ENCODE results near the gene LMAN1L.
"Not testable (repeated sequence)": the region's sequence is repeated elsewhere in the genome, so short reads cannot be mapped to it uniquely, and the experiment has no call there.

Gene LMAN1L

GRCh38 chr15:74782259-74783071 is 30.2 kb upstream of the LMAN1L start:
- no peak for DNase-seq (ENCODE audit: low read depth)

GRCh38 chr15:74783072-74783807 is 29.4 kb upstream of the LMAN1L start:
- no peak for DNase-seq (ENCODE audit: low read depth)

- DNase-seq (ENCODE audit: low read depth), result no peak
These were observed 28.8 kb upstream of the LMAN1L start for GRCh38 chr15:74783808-74784175.

- no peak for DNase-seq (ENCODE audit: low read depth)
These were observed 28.0 kb upstream of the LMAN1L start for GRCh38 chr15:74784426-74785193.

- DNase-seq (ENCODE audit: low read depth), result no peak
These were observed 27.2 kb upstream of the LMAN1L start for GRCh38 chr15:74785194-74786032.

- DNase-seq (ENCODE audit: low read depth), result not testable (repeated sequence)
These were observed 26.6 kb upstream of the LMAN1L start for GRCh38 chr15:74786081-74786480.

GRCh38 chr15:74786551-74787165 is 26.0 kb upstream of the LMAN1L start:
- no peak for DNase-seq (ENCODE audit: low read depth)

GRCh38 chr15:74787251-74788041 is 25.2 kb upstream of the LMAN1L start:
- DNase-seq (ENCODE audit: low read depth), result peak; percentile 85

GRCh38 chr15:74788042-74788682 is 24.5 kb upstream of the LMAN1L start:
- DNase-seq (ENCODE audit: low read depth), result no peak

GRCh38 chr15:74788683-74789151 is 23.9 kb upstream of the LMAN1L start:
- DNase-seq (ENCODE audit: low read depth), result no peak

- DNase-seq (ENCODE audit: low read depth), result no peak
These were observed 23.4 kb upstream of the LMAN1L start for GRCh38 chr15:74789171-74789631.

- no peak for DNase-seq (ENCODE audit: low read depth)
These were observed 22.9 kb upstream of the LMAN1L start for GRCh38 chr15:74789741-74790079.

GRCh38 chr15:74790080-74790916 is 22.3 kb upstream of the LMAN1L start:
- no peak for DNase-seq (ENCODE audit: low read depth)

- DNase-seq (ENCODE audit: low read depth), result no peak
These were observed 21.6 kb upstream of the LMAN1L start for GRCh38 chr15:74791007-74791406.

GRCh38 chr15:74791667-74792066 is 21.0 kb upstream of the LMAN1L start:
- no peak for DNase-seq (ENCODE audit: low read depth)

- no peak for DNase-seq (ENCODE audit: low read depth)
These were observed 20.2 kb upstream of the LMAN1L start for GRCh38 chr15:74792227-74793016.

- no peak for DNase-seq (ENCODE audit: low read depth)
These were observed 19.3 kb upstream of the LMAN1L start for GRCh38 chr15:74793135-74794028.

All from activated T-cell treated with anti-CD3 and anti-CD28 coated beads for 24 hours (primary cell).